Hematopoietic multipotent progenitor cell treated with erythropoietin and hydrocortisone succinate and interleukin-3 and kit ligand, for 8 days (in vitro differentiated cells): ENCODE data around the gene ZFC3H1.
A peak's percentile ranks its signal among the peaks of the same experiment; 100 is the strongest.
"Not testable (repeated sequence)": the region's sequence is repeated elsewhere in the genome, so short reads cannot be mapped to it uniquely, and the experiment has no call there.

Experiments
- DNase-seq: peaks from one replicate; pipeline ENCODE4 v3.0.0-alpha.2; 2015

The ZFC3H1 gene

GRCh38 chr12:71663561-71664410 lies at the start of gene ZFC3H1, which contains the start of gene THAP2:
TSS of gene ZFC3H1 (minus strand) at chr12:71663848. CDS start at chr12:71663610, 238 bp downstream.
TSS of gene THAP2 (plus strand) at chr12:71664301. CDS start at chr12:71664510, 209 bp downstream.
- DNase-seq, result peak; percentile 100

GRCh38 chr12:71710276-71711125 lies 46.9 kb upstream of the ZFC3H1 start:
- DNase-seq, result no peak

GRCh38 chr12:71708658-71709057 lies 45.0 kb upstream of the ZFC3H1 start:
- no peak for DNase-seq

- no peak for DNase-seq
These were observed 41.3 kb upstream of the ZFC3H1 start for GRCh38 chr12:71704920-71705319.

- DNase-seq, result peak; percentile 25
These were observed 39.6 kb upstream of the ZFC3H1 start for GRCh38 chr12:71703206-71703605.

- DNase-seq, result no peak
These were observed 38.9 kb upstream of the ZFC3H1 start for GRCh38 chr12:71702590-71702989.

- DNase-seq, result not testable (repeated sequence)
These were observed 38.5 kb upstream of the ZFC3H1 start for GRCh38 chr12:71702181-71702580.

GRCh38 chr12:71695782-71696181 lies 32.1 kb upstream of the ZFC3H1 start:
- no peak for DNase-seq

- no peak for DNase-seq
These were observed 30.6 kb upstream of the ZFC3H1 start for GRCh38 chr12:71694099-71694820.

- DNase-seq, result not testable (repeated sequence)
These were observed 30.0 kb upstream of the ZFC3H1 start for GRCh38 chr12:71693651-71694050.

GRCh38 chr12:71693126-71693525 lies 29.5 kb upstream of the ZFC3H1 start:
- DNase-seq, result no peak

GRCh38 chr12:71691504-71692129 lies 28.0 kb upstream of the ZFC3H1 start:
- DNase-seq, result peak; percentile 59

GRCh38 chr12:71688961-71689570 lies 25.4 kb upstream of the ZFC3H1 start:
- no peak for DNase-seq

- DNase-seq, result not testable (repeated sequence)
These were observed 23.5 kb upstream of the ZFC3H1 start for GRCh38 chr12:71687172-71687571.

- DNase-seq, result no peak
These were observed 23.0 kb upstream of the ZFC3H1 start for GRCh38 chr12:71686658-71687025.

GRCh38 chr12:71685914-71686657 lies 22.4 kb upstream of the ZFC3H1 start, which contains the start of gene TMEM19:
TSS of gene TMEM19 (plus strand) at chr12:71686082. CDS start at chr12:71686681, 599 bp downstream.
- peak; percentile 89 for DNase-seq

- DNase-seq, result no peak
These were observed 21.8 kb upstream of the ZFC3H1 start for GRCh38 chr12:71685312-71685906.

- DNase-seq, result peak; percentile 62
These were observed 20.4 kb upstream of the ZFC3H1 start for GRCh38 chr12:71684081-71684480.

- DNase-seq, result no peak
These were observed 20.0 kb upstream of the ZFC3H1 start for GRCh38 chr12:71683633-71684032.

- no peak for DNase-seq
These were observed 18.8 kb upstream of the ZFC3H1 start for GRCh38 chr12:71682466-71682865.

GRCh38 chr12:71671816-71672215 lies 8.2 kb upstream of the ZFC3H1 start:
- peak; percentile 89 for DNase-seq
